ENCODE measurements around the gene C6orf132. TPM values are rescaled to one million over a fixed set of nuclear protein-coding genes. Genes with fewer than 3 reads are reported as not detected.

C6orf132 gene
- total RNA-seq, 1 experiment from 2014 or later, result 48.4 TPM

DNA sequence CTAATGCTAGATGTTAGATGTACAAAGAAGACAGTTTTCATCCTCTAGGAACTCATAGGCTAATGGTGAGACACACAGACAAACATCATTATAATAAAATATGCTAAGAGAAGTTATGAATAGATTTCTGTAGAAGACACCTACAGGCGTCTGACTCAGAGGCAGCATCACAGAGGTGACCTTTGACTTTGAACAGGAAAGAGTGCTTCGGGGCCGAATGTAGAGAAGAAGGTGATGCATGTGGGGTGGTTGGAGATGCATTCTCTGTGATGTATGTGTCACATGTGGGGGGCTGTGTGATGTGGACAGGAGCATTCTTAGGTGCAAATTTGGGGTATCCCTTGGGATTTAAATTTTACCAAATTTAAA, 37.5 kb upstream of the C6orf132 start:
- H4K8ac ChIP-seq (replicated peaks; ENCODE audit: insufficient read length, low read depth, low read length), result no peak overlapping the region
- no peak overlapping the region for H2BK15ac ChIP-seq (ENCODE audit: low read depth, low read length)
- Mint-ChIP-seq H3K27me3 (ENCODE audit: low read depth) (peaks cover 2% of the 10 kb centered on the region; the same call in 1 of the 2 replicates), H3K4me1 (peaks cover 56 to 76% of the 10 kb centered on the region in 2 experiments), H3K27ac (peak overlapping the region in 2 of 3 experiments; percentile 1 to 52; a peak in 5 of 7 replicates), H3K4me3 (peak overlapping the region in 1 of 2 experiments; percentile 85; a peak in 2 of 5 replicates), H3K9me3 (no peaks in the 10 kb centered on the region; a peak in 1 of 5 replicates), H3K36me3 (ENCODE audit: insufficient read depth in 1 of 3, low read depth in 3 of 3) (peaks cover 6 to 15% (median 7%) of the 10 kb centered on the region in 3 experiments; a peak in 6 of 7 replicates)
- H2BK12ac ChIP-seq (ENCODE audit: insufficient read length, low read depth, low read length), result no peak overlapping the region
- H3K27me3 ChIP-seq (ENCODE audit: insufficient read depth, low read length), result no peaks in the 10 kb centered on the region; the same call in 1 of the 2 replicates
- H3K79me2 ChIP-seq (ENCODE audit: insufficient read depth, low read length), result no peaks in the 10 kb centered on the region
- no CpG with 5 or more reads among the region's 3 CpGs for WGBS (ENCODE audit: extremely low coverage, insufficient read length, low lambda C conversion rate)
- H3K23me2 ChIP-seq (ENCODE audit: insufficient read length, low read depth, low read length, poor library complexity, severe bottlenecking), result peaks cover 13% of the 10 kb centered on the region
- H3K4me2 ChIP-seq (ENCODE audit: insufficient read depth, insufficient read length, low read length), result no peak overlapping the region
- H3K27ac ChIP-seq (ENCODE audit: insufficient read length, low read depth, low read length), result no peak overlapping the region
- no peak overlapping the region for H3K56ac ChIP-seq (ENCODE audit: insufficient read length, low read depth, low read length)
- no peak overlapping the region for H2BK120ac ChIP-seq (ENCODE audit: low read depth, low read length, poor library complexity, severe bottlenecking)
- TF ChIP-seq, protein P1, sequence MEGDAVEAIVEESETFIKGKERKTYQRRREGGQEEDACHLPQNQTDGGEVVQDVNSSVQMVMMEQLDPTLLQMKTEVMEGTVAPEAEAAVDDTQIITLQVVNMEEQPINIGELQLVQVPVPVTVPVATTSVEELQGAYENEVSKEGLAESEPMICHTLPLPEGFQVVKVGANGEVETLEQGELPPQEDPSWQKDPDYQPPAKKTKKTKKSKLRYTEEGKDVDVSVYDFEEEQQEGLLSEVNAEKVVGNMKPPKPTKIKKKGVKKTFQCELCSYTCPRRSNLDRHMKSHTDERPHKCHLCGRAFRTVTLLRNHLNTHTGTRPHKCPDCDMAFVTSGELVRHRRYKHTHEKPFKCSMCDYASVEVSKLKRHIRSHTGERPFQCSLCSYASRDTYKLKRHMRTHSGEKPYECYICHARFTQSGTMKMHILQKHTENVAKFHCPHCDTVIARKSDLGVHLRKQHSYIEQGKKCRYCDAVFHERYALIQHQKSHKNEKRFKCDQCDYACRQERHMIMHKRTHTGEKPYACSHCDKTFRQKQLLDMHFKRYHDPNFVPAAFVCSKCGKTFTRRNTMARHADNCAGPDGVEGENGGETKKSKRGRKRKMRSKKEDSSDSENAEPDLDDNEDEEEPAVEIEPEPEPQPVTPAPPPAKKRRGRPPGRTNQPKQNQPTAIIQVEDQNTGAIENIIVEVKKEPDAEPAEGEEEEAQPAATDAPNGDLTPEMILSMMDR (conservative IDR thresholded peaks at IDR 0.05), result no peak
- DNase-seq, result no peak
- no peak overlapping the region for H3K14ac ChIP-seq (ENCODE audit: insufficient read depth, low read length)
- H2BK5ac ChIP-seq (ENCODE audit: insufficient read length, low read length), result no peak overlapping the region
- no peak overlapping the region for H4K5ac ChIP-seq (ENCODE audit: insufficient read length, low read depth, low read length)
- H3K4ac ChIP-seq (ENCODE audit: low read depth, low read length), result no peak overlapping the region
- H3T11ph ChIP-seq (ENCODE audit: low read length), result no peak overlapping the region
- H3K79me1 ChIP-seq (ENCODE audit: insufficient read depth, low read depth, low read length, poor library complexity, severe bottlenecking), result no peaks in the 10 kb centered on the region
- no peak overlapping the region for H2AK5ac ChIP-seq (ENCODE audit: insufficient read length, low read length)
- H3K23ac ChIP-seq (ENCODE audit: insufficient read length, low read depth, low read length), result no peak overlapping the region
- H4K91ac ChIP-seq (ENCODE audit: insufficient read length, low read depth, low read length), result no peak overlapping the region
- H3K9ac ChIP-seq (ENCODE audit: extremely low read depth, insufficient read length, low read length), result no peak overlapping the region
- no peak overlapping the region for H3K18ac ChIP-seq (ENCODE audit: insufficient read length, low read depth, low read length)
- H3K9me3 ChIP-seq (ENCODE audit: control insufficient read depth, low read depth, low read length), result no peaks in the 10 kb centered on the region
- no peaks in the 10 kb centered on the region; the same call in none of the 2 replicates for H3K4me1 ChIP-seq (ENCODE audit: insufficient read depth, low read length)
- H4K20me1 ChIP-seq (ENCODE audit: control insufficient read depth, insufficient read depth, insufficient read length), result no peaks in the 10 kb centered on the region
- no peak overlapping the region for H2AFZ ChIP-seq (ENCODE audit: low read length)
- no peak overlapping the region for H2BK20ac ChIP-seq (ENCODE audit: low read depth, low read length, poor library complexity, severe bottlenecking)
